Body of pancreas (tissue), 4 donors: ENCODE data around the gene SF3B5. TPM values are rescaled to one million over a fixed set of nuclear protein-coding genes. Genes with fewer than 3 reads are reported as not detected.

Experiments
- ATAC-seq: fragments of 150-250 bp; one replicate; pipeline ENCODE4 v1.9.1; 2016
- DNase-seq, 4 donors: peaks; one replicate each; pipeline ENCODE4 v3.0.0-alpha.2; 2019
- H3K27ac ChIP-seq, 4 donors: fragments of 200-600 bp; sonication (generic); 1 replicate in 3 of 4; 2 replicates in 1 of 4; pipeline versions ENCODE4 v1.5.1 to v1.6.1; 2016 to 2019; ENCODE audit warnings: mild to moderate bottlenecking in 1 of 4, mixed read lengths in 1 of 4, moderate library complexity in 1 of 4
- H3K27me3 ChIP-seq, 2 donors: fragments of 200-600 bp; sonication (generic); one replicate each; pipeline ENCODE4 v1.6.0; 2016; ENCODE audit warnings: mild to moderate bottlenecking in 1 of 2
- H3K36me3 ChIP-seq, 2 donors: fragments of 200-600 bp; sonication (generic); replicated peaks in 1 of 2; 2 replicates each; pipeline ENCODE4 v1.5.1; 2016; ENCODE audit warnings: low read depth in 2 of 2; ENCODE audit not compliant: insufficient read depth in 1 of 2
- H3K4me1 ChIP-seq: fragments of 200-600 bp; sonication (generic); one replicate; pipeline ENCODE4 v1.6.0; 2016
- H3K4me3 ChIP-seq, 2 donors: fragments of 200-600 bp; sonication (generic); 1 replicate in 1 of 2; 2 replicates in 1 of 2; pipeline ENCODE4 v1.5.1; 2016 to 2019
- H3K9me3 ChIP-seq, 3 donors: fragments of 200-600 bp; sonication (generic); 1 replicate in 2 of 3; 2 replicates in 1 of 3; pipeline ENCODE4 v1.5.1; 2016
- POLR2A ChIP-seq, 3 donors: fragments of 450-650 bp; IDR thresholded peaks; one replicate each; pipeline ENCODE4 v1.6.1; 2016; ENCODE audit warnings: antibody characterized with exemption in 3 of 3, mild to moderate bottlenecking in 2 of 3
- WGBS, 2 donors: methylation state at CpG; one replicate each; pipeline ENCODE4 v1.1.5; 2017; 5-methylcytosine and 5-hydroxymethylcytosine counted together
- intact Hi-C: fragments of 100-400 bp; cut with DNase I; formaldehyde crosslinking; loops from one replicate; pipeline ENCODE4 v1.15.1; 2023
- total RNA-seq, 2 donors: library from RNA; depleted of rRNA; stranded (reverse); fragments of >200 nt; gene quantifications; one replicate each; pipeline ENCODE4 v1.1.0, GENCODE V29; 2016
- TF ChIP-seq, protein P1 (sequence below), 7 experiments: fragments of 450-650 bp in 4 of 7; fragments of 200-600 bp in 3 of 7; sonication (generic) in 3 of 7; IDR thresholded peaks; one replicate each; pipeline ENCODE4 v1.5.1; 2016 to 2019; ENCODE audit warnings: antibody characterized with exemption in 7 of 7

The SF3B5 gene
- total RNA-seq = 100 to 1,000 TPM in 1 of 2 donors, 10 to 100 TPM in 1; 45.7 to 103 TPM

DNA sequence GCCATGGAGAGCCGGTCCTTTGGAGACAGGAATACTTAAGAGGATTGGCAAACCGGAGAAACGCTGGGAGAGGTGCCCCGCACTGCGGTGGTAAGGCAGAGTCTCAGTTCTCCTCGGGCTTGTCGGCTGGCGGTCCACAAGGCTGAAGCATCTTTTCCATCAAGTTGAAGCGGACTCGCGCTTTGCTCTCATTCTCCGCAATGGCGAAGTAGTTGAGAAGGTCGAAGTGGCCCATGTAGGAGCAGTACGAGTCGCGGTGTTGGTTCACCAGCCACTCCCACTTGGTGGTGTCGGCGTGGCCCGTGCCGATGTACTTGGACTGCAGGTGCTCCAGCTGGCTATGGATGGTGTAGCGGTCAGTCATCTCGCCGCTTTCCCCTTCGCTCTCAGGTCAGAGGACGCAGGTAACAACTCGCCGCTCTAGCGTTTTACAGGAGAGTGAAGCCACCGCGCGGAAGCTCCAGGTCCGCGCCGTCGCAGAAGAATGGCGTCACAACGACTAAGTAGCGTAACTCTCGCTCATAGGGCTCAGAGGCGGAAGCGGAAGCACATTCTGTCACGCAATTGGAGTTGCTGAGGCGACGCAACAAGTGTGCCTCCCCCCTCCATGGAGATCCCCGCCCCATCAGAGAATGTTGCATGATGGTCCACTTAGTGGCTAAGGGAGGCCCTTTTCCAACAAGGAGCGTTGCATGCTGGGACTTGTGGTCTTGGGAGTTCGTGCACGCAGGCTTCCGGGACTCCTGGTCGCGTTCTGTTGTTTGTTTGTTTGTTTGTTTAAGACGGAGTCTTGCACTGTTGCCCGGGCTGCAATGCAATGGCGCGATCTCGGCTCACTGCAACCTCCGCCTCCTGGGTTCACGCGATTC, at the start of gene SF3B5:
TSS of gene SF3B5 (minus strand) at position 440 of the 869 bp plus-strand sequence. CDS start at position 364, 76 bp downstream.
- H3K27ac ChIP-seq = peak within 1 kb of the TSS; percentile 68 to 92 (median 80)
- H3K4me1 ChIP-seq = peaks cover 21% of the 10 kb centered on the region
- H3K4me3 ChIP-seq = peak within 1 kb of the TSS; percentile 63 to 89
- DNase-seq (peak; percentile 98 to 100 (median 99)), ATAC-seq (peak; percentile 100)
- 0 to 1% methylated on average over 29 to 60 of the region's 60 CpGs for WGBS, 2 donors
- H3K27me3 ChIP-seq = no peaks in the 10 kb centered on the region
- no peaks in the 10 kb centered on the region for H3K9me3 ChIP-seq
- intact Hi-C loops = no loop called here
- H3K36me3 ChIP-seq = no peaks in the 10 kb centered on the region
- TF ChIP-seq, protein P1, sequence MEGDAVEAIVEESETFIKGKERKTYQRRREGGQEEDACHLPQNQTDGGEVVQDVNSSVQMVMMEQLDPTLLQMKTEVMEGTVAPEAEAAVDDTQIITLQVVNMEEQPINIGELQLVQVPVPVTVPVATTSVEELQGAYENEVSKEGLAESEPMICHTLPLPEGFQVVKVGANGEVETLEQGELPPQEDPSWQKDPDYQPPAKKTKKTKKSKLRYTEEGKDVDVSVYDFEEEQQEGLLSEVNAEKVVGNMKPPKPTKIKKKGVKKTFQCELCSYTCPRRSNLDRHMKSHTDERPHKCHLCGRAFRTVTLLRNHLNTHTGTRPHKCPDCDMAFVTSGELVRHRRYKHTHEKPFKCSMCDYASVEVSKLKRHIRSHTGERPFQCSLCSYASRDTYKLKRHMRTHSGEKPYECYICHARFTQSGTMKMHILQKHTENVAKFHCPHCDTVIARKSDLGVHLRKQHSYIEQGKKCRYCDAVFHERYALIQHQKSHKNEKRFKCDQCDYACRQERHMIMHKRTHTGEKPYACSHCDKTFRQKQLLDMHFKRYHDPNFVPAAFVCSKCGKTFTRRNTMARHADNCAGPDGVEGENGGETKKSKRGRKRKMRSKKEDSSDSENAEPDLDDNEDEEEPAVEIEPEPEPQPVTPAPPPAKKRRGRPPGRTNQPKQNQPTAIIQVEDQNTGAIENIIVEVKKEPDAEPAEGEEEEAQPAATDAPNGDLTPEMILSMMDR (IDR thresholded peaks at IDR 0.05) = peak in 1 of 7 experiments; percentile 29
- peak; percentile 67 to 97 (median 95) for TF ChIP-seq POLR2A (IDR thresholded peaks at IDR 0.05)

DNA sequence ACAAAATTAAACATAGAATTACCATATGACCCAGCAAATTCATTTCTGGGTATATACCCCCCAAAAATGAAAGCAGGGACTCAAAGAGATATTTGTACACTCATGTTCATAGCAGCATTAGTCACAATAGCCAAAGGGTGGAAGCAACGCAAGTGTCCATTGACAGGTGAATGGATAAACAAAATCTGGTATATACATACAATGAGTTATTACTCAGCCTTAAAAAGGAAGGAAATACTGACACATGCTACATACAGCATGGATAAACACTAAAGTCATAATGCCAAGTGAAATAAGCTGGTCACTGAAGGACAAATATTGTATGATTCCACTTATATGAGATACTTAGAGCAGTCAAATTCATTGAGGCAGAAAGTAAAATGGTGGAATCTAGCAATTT, 49.6 kb upstream of the SF3B5 start:
- no peak for TF ChIP-seq POLR2A (IDR thresholded peaks at IDR 0.05)
- TF ChIP-seq, protein P1 (IDR thresholded peaks at IDR 0.05) = no peak
- intact Hi-C loops = no loop called here
- H3K4me1 ChIP-seq = peaks cover 6% of the 10 kb centered on the region
- H3K4me3 ChIP-seq = no peak overlapping the region
- ATAC-seq (no peak), DNase-seq (no peak)
- H3K36me3 ChIP-seq = no peaks in the 10 kb centered on the region
- no peak overlapping the region for H3K27ac ChIP-seq
- no peaks in the 10 kb centered on the region for H3K9me3 ChIP-seq
- H3K27me3 ChIP-seq = no peaks in the 10 kb centered on the region
- 80 to 91% methylated on average over 1 of the region's 1 CpG for WGBS, 2 donors

DNA sequence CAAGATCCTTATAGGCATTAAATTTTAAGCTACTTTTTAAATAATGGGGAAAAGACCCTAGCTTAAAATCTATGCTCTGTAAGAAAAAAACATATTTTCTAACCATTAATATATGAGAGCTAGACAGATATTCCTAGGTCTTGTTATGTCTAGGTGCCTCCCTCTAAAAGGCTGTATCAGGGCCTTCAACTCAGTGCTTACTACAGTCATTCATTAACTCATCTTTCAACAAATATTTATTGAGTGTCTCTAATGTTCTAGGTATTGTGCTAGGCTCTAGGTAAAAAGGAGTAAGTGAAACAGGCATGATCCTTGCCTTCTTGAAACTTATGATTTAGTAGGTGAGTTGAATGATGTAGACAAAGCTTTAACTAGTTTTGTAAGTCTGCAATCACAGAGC, 48.5 kb upstream of the SF3B5 start:
- Histone ChIP-seq H3K4me3 (no peak overlapping the region), H3K36me3 (no peaks in the 10 kb centered on the region), H3K4me1 (no peaks in the 10 kb centered on the region), H3K9me3 (no peaks in the 10 kb centered on the region), H3K27me3 (no peaks in the 10 kb centered on the region), H3K27ac (no peak overlapping the region)
- intact Hi-C loops = no loop called here
- DNase-seq = no peak
- ATAC-seq = no peak
- TF ChIP-seq POLR2A (IDR thresholded peaks at IDR 0.05) = no peak
- TF ChIP-seq, protein P1 (IDR thresholded peaks at IDR 0.05) = no peak

DNA sequence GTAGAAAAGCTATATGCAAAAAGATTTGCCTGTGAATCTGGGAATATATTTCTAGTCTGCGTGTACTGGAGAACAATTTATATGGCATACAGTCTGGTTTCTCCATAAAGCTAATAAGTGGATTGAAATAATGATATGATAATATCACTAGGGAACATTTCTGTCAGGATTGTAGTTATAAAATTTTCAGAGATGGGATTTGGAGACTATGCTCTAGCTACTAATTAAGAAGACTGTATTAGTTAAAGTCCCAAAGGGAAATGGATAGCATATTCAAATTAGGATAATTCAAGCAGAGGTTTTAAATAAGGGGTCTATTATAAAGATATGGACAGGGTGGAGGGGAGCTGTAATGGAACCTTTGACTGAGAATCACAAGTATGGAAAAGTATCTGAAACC, 47.7 kb upstream of the SF3B5 start:
- Histone ChIP-seq H3K4me3 (no peak overlapping the region), H3K4me1 (no peaks in the 10 kb centered on the region), H3K27me3 (no peaks in the 10 kb centered on the region), H3K27ac (no peak overlapping the region), H3K9me3 (no peaks in the 10 kb centered on the region), H3K36me3 (no peaks in the 10 kb centered on the region)
- ATAC-seq (no peak), DNase-seq (no peak)
- intact Hi-C loops = no loop called here
- TF ChIP-seq, protein P1 (IDR thresholded peaks at IDR 0.05) = no peak
- no peak for TF ChIP-seq POLR2A (IDR thresholded peaks at IDR 0.05)
- WGBS, 2 donors = 90 to 94% methylated on average over 1 of the region's 1 CpG
